Hepatocyte (in vitro differentiated cells): ENCODE data around the gene PRKAG2. TPM values are rescaled to one million over a fixed set of nuclear protein-coding genes. Genes with fewer than 3 reads are reported as not detected.

Experiments
- DNase-seq: peaks from one replicate; pipeline ENCODE4 v3.0.0-alpha.2; 2016; ENCODE audit warnings: low spot score
- H2AFZ ChIP-seq: fragments of 200-600 bp; sonication (generic); 2 replicates; pipeline ENCODE4 v1.6.0; 2016; ENCODE audit warnings: antibody characterized with exemption, mild to moderate bottlenecking
- H3K27ac ChIP-seq: fragments of 200-600 bp; sonication (generic); 2 replicates; pipeline ENCODE4 v1.5.1; 2016; ENCODE audit warnings: mild to moderate bottlenecking
- H3K27me3 ChIP-seq: fragments of 200-600 bp; sonication (generic); 2 replicates; pipeline ENCODE4 v1.6.1; 2016
- H3K36me3 ChIP-seq: fragments of 200-600 bp; sonication (generic); replicated peaks from 2 replicates; pipeline ENCODE4 v1.5.1; 2016; ENCODE audit warnings: low read depth; ENCODE audit not compliant: insufficient read depth
- H3K4me1 ChIP-seq: fragments of 200-600 bp; sonication (generic); 2 replicates; pipeline ENCODE4 v1.5.1; 2016; ENCODE audit warnings: mild to moderate bottlenecking, moderate library complexity; ENCODE audit not compliant: insufficient read depth
- H3K4me2 ChIP-seq: fragments of 200-600 bp; sonication (generic); 2 replicates; pipeline ENCODE4 v1.6.0; 2016
- H3K4me3 ChIP-seq: fragments of 200-600 bp; sonication (generic); 2 replicates; pipeline ENCODE4 v1.5.1; 2016; ENCODE audit warnings: mild to moderate bottlenecking
- H3K79me2 ChIP-seq: fragments of 200-600 bp; sonication (generic); 2 replicates; pipeline ENCODE4 v1.6.0; 2017; ENCODE audit warnings: mild to moderate bottlenecking
- H3K9me2 ChIP-seq: fragments of 200-600 bp; sonication (generic); replicated peaks from 2 replicates; pipeline ENCODE4 v1.6.0; 2017; ENCODE audit warnings: mild to moderate bottlenecking; ENCODE audit not compliant: insufficient read depth
- H3K9me3 ChIP-seq: fragments of 200-600 bp; sonication (generic); 2 replicates; pipeline ENCODE4 v1.5.1; 2016; ENCODE audit warnings: low read depth, mild to moderate bottlenecking
- H4K20me1 ChIP-seq: fragments of 200-600 bp; sonication (generic); 2 replicates; pipeline ENCODE4 v1.6.0; 2016; ENCODE audit warnings: mild to moderate bottlenecking; ENCODE audit not compliant: insufficient read depth, poor library complexity, severe bottlenecking
- CTCF ChIP-seq: fragments of 200-600 bp; sonication (generic); IDR thresholded peaks from 2 replicates; pipeline ENCODE4 v1.5.1; 2016; ENCODE audit warnings: antibody characterized with exemption, mild to moderate bottlenecking; ENCODE audit not compliant: poor library complexity
- EZH2 ChIP-seq: fragments of 200-600 bp; sonication (generic); IDR thresholded peaks from 2 replicates; pipeline ENCODE4 v1.6.1; 2016; ENCODE audit warnings: antibody characterized with exemption, mild to moderate bottlenecking, borderline replicate concordance
- EZH2phosphoT487 ChIP-seq: fragments of 200-600 bp; sonication (generic); IDR thresholded peaks from one replicate; pipeline ENCODE4 v1.6.1; 2018; ENCODE audit warnings: antibody characterized with exemption, mild to moderate bottlenecking, low read depth, moderate library complexity; ENCODE audit not compliant: unreplicated experiment, severe bottlenecking
- WGBS: methylation state at CpG from one replicate; pipeline ENCODE4 v1.1.6; 2016; ENCODE audit warnings: low lambda C conversion rate; ENCODE audit errors: missing lambda C conversion rate; 5-methylcytosine and 5-hydroxymethylcytosine counted together
- polyA plus RNA-seq: library from polyadenylated mRNA; unstranded; fragments of >200 nt; fragmentation: Nextera tagmentation; extraction: Ambion mirVana; gene quantifications from 2 replicates; pipeline ENCODE4 v1.2.1, GENCODE V29; 2016
- total RNA-seq: library from RNA; depleted of rRNA; stranded (reverse); fragments of >200 nt; gene quantifications from 2 replicates; pipeline ENCODE4 v1.2.3, GENCODE V29; 2014

The PRKAG2 gene
- total and polyA plus RNA-seq, 2 experiments from 2014 or later: 17.8 to 23.4 TPM

- WGBS: 76% methylated on average over 3 of the region's 3 CpGs
- Histone ChIP-seq H3K4me3 (no peak overlapping the region), H3K36me3 (no peaks in the 10 kb centered on the region), H3K4me1 (peaks cover 7% of the 10 kb centered on the region), H2AFZ (no peak overlapping the region), H3K9me2 (no peaks in the 10 kb centered on the region), H3K27me3 (no peaks in the 10 kb centered on the region), H3K9me3 (no peaks in the 10 kb centered on the region), H3K79me2 (no peaks in the 10 kb centered on the region), H3K4me2 (no peak overlapping the region), H3K27ac (no peak overlapping the region), H4K20me1 (no peaks in the 10 kb centered on the region)
- DNase-seq: no peak
- TF ChIP-seq EZH2 (no peak), EZH2phosphoT487 (no peak), CTCF (no peak)
Measured at GRCh38 chr7:151761231-151761630, 115.7 kb downstream of the PRKAG2 start.

DNA sequence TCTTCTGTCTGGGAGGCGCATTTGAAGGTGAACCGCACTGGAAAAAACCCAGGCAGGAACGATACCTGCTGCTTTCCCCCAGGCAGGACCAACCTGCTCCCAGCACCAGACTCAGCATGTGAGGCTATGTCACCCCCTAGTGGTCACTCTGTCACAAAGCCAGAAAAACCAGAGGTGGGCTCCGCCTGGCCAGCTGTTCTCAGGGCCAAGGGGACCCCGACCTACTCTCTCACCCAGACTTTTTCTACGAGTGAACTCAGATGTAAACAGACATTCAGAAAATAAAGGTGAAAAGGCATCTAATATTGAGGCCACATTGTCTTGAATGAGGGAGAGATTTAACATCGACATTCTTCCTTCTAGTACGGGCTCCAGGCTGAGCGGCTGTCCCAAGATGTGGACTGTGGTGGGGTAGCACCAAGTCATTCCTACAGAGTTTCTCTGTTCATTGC is 117.3 kb downstream of the PRKAG2 start:
- no peaks in the 10 kb centered on the region for H3K36me3 ChIP-seq
- DNase-seq: peak; percentile 88

GRCh38 chr7:151758622-151759540 is 118.0 kb downstream of the PRKAG2 start:
- H3K9me2 ChIP-seq: no peaks in the 10 kb centered on the region
- WGBS: 87% methylated on average over 18 of the region's 18 CpGs
- H3K4me3 ChIP-seq: no peak overlapping the region
- H3K27me3 ChIP-seq: no peaks in the 10 kb centered on the region
- no peaks in the 10 kb centered on the region for H4K20me1 ChIP-seq
- no peaks in the 10 kb centered on the region for H3K9me3 ChIP-seq
- H3K4me1 ChIP-seq: peaks cover 15% of the 10 kb centered on the region
- no peak overlapping the region for H3K4me2 ChIP-seq
- H3K79me2 ChIP-seq: no peaks in the 10 kb centered on the region
- no peaks in the 10 kb centered on the region for H3K36me3 ChIP-seq
- DNase-seq: no peak
- no peak for TF ChIP-seq EZH2phosphoT487
- H2AFZ ChIP-seq: no peak overlapping the region
- no peak overlapping the region for H3K27ac ChIP-seq

More for the DNA sequence above, 117.3 kb downstream of the PRKAG2 start:
- H3K9me2 ChIP-seq: no peaks in the 10 kb centered on the region
- H3K9me3 ChIP-seq: no peaks in the 10 kb centered on the region
- H3K27ac ChIP-seq: no peak overlapping the region
- peaks cover 11% of the 10 kb centered on the region for H3K4me1 ChIP-seq
- 50% methylated on average over 9 of the region's 9 CpGs for WGBS
- H3K4me3 ChIP-seq: no peak overlapping the region
- H3K4me2 ChIP-seq: no peak overlapping the region
- H3K79me2 ChIP-seq: no peaks in the 10 kb centered on the region
- no peak overlapping the region for H2AFZ ChIP-seq
- TF ChIP-seq CTCF (peak; percentile 88), EZH2 (no peak)
- H3K27me3 ChIP-seq: no peaks in the 10 kb centered on the region
- no peaks in the 10 kb centered on the region for H4K20me1 ChIP-seq

DNA sequence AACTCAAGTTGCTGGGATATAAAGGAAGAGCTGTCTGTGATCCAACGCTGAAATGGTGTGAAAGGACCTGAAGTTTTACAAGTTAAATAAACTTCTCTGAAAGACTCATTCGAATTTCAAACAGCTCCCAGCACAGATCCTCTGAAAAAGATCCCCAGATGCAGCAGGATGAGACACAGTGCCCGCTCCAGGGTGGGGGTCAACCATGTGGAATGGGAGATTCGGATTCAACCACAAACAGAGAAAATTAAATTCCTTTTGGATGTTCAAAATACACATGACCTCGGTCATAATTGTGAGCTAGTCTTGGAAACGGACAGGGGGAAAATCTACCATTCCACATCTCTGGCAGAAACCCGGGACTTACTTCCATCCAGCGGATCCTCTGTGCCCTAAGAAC is 119.6 kb downstream of the PRKAG2 start:
- 70% methylated on average over 8 of the region's 8 CpGs for WGBS
- no peak for DNase-seq
- no peaks in the 10 kb centered on the region for H3K36me3 ChIP-seq
- TF ChIP-seq EZH2 (no peak), EZH2phosphoT487 (no peak), CTCF (no peak)
- H2AFZ ChIP-seq: no peak overlapping the region
- H3K9me3 ChIP-seq: no peaks in the 10 kb centered on the region
- no peaks in the 10 kb centered on the region for H3K27me3 ChIP-seq
- H3K4me3 ChIP-seq: no peak overlapping the region
- H3K4me2 ChIP-seq: no peak overlapping the region
- no peaks in the 10 kb centered on the region for H4K20me1 ChIP-seq
- H3K9me2 ChIP-seq: no peaks in the 10 kb centered on the region
- no peak overlapping the region for H3K27ac ChIP-seq
- H3K4me1 ChIP-seq: peaks cover 15% of the 10 kb centered on the region
- H3K79me2 ChIP-seq: no peaks in the 10 kb centered on the region
